Measurements from ENCODE around the gene PLA2G10. TPM values are rescaled to one million over a fixed set of nuclear protein-coding genes. Genes with fewer than 3 reads are reported as not detected.

Gene PLA2G10
- total and polyA plus RNA-seq, 2 of the 13 experiments (the other 11 are each of a cell fraction or from before 2014, with no cell fraction given): not detected

DNA sequence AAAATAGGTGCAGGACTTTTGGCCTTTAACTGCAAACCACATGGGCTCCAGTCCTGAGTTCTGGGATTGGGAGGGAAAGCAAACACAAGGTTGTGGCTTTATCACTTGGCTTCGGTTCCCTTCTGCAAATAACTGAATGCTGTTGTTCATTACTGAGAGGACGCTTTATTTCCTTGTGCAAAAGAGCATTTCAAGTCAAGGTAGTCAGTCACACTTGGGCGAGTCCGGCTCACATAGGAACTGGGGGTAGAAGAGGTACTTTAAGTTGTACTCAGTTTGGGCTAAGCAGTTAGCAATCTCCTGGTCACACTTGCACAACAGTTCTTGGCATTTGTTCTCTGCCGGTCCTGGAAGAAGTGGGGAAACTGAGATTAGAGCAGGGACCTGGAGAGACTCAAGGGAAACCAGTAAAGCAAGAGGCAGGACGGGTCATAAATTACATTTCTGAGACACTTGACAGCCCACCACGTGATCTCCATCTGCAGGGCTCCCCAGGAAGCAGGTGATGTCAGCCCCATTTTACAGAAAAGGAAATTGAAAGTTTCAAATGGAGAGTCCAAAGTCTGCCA, 21.6 kb downstream of the PLA2G10 start:
- DNase-seq (ENCODE audit: low spot score): peak; percentile 16
- Histone ChIP-seq H3K9me3 (ENCODE audit: low read length) (no peaks in the 10 kb centered on the region), H2AFZ (ENCODE audit: low read length) (no peak overlapping the region), H3K79me2 (ENCODE audit: insufficient read depth, low read length) (no peaks in the 10 kb centered on the region), H3K4me2 (ENCODE audit: low read depth, low read length) (peak overlapping the region; percentile 28), H3K27ac (ENCODE audit: extremely low read length, insufficient read depth, low read length) (no peak overlapping the region), H3K4me3 (replicated peaks in 1 of 3; ENCODE audit: insufficient read depth in 1 of 3, low read depth in 2 of 3, low read length in 3 of 3) (no peak overlapping the region), H3K4me1 (ENCODE audit: insufficient read depth, low read length) (peaks cover 13% of the 10 kb centered on the region), H4K20me1 (ENCODE audit: insufficient read depth, low read length) (no peaks in the 10 kb centered on the region), H3K9ac (ENCODE audit: insufficient read depth, low read depth, low read length) (no peak overlapping the region), H3K27me3 (ENCODE audit: control insufficient read depth in 1 of 2, insufficient read depth in 2 of 2, low read length in 2 of 2) (no peaks in the 10 kb centered on the region), H3K36me3 (replicated peaks in 1 of 2; ENCODE audit: control insufficient read depth in 1 of 2, insufficient read depth in 2 of 2, low read length in 2 of 2) (peaks cover 2 to 12% of the 10 kb centered on the region in 2 experiments; a peak in 4 of 5 replicates)
- ChIA-PET POLR2A (no interaction called here), CTCF (ENCODE audit: low intra/inter-chr PET ratio, low total read pairs) (no interaction called here)
- in situ Hi-C loops (cut with HindIII; ENCODE audit: extremely low pct_ligation_motif_present, low pct_unique_long_range_greater_than_20kb) (no loop called here), intact Hi-C loops (cut with micrococcal nuclease; ENCODE audit: unreplicated experiment) (no loop called here)
- no TSS peak for BruUV-seq (replicated peaks)
- 7% methylated on average over 7 of the region's 7 CpGs for WGBS (ENCODE audit: low lambda C conversion rate)
- FAIRE-seq: peak; percentile 76
- peak; percentile 33 for ATAC-seq
- TF ChIP-seq HNRNPH1 (optimal IDR thresholded peaks at IDR 0.05; ENCODE audit: low read depth, low read length) (no peak), ZNF446 (CRISPR knock-in tag; IDR thresholded peaks at IDR 0.05) (no peak), POLR2G (IDR thresholded peaks at IDR 0.05; ENCODE audit: low read depth, low read length) (0 out of 2 replicates have a peak, but pooled peaks have one; percentile 19), ZNF501 (CRISPR knock-in tag; IDR thresholded peaks at IDR 0.05) (0 out of 2 replicates have a peak, but pooled peaks have one; percentile 38), RAD51 (IDR thresholded peaks at IDR 0.05; ENCODE audit: borderline replicate concordance) (peak; percentile 13; the same call in 1 of the 2 replicates), ZNF264 (CRISPR knock-in tag; IDR thresholded peaks at IDR 0.05) (0 out of 2 replicates have a peak, but pooled peaks have one; percentile 44), ZNF629 (CRISPR knock-in tag; conservative IDR thresholded peaks at IDR 0.05) (peak; percentile 49), ZNF530 (CRISPR knock-in tag; IDR thresholded peaks at IDR 0.05; ENCODE audit: low read depth) (no peak), SP1 (IDR thresholded peaks at IDR 0.05) (no peak), SP1 (CRISPR knock-in tag; IDR thresholded peaks at IDR 0.05) (0 out of 2 replicates have a peak, but pooled peaks have one; percentile 16), PAX8 (CRISPR knock-in tag; IDR thresholded peaks at IDR 0.05; ENCODE audit: borderline replicate concordance) (no peak), ZNF180 (CRISPR knock-in tag; IDR thresholded peaks at IDR 0.05; ENCODE audit: borderline replicate concordance, low read depth) (peak; percentile 62; the same call in 1 of the 2 replicates)
- TF ChIP-seq, protein P1, sequence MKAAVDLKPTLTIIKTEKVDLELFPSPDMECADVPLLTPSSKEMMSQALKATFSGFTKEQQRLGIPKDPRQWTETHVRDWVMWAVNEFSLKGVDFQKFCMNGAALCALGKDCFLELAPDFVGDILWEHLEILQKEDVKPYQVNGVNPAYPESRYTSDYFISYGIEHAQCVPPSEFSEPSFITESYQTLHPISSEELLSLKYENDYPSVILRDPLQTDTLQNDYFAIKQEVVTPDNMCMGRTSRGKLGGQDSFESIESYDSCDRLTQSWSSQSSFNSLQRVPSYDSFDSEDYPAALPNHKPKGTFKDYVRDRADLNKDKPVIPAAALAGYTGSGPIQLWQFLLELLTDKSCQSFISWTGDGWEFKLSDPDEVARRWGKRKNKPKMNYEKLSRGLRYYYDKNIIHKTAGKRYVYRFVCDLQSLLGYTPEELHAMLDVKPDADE (CRISPR knock-in tag; IDR thresholded peaks at IDR 0.05): 0 out of 2 replicates have a peak, but pooled peaks have one; percentile 23
- TF ChIP-seq, protein P2, sequence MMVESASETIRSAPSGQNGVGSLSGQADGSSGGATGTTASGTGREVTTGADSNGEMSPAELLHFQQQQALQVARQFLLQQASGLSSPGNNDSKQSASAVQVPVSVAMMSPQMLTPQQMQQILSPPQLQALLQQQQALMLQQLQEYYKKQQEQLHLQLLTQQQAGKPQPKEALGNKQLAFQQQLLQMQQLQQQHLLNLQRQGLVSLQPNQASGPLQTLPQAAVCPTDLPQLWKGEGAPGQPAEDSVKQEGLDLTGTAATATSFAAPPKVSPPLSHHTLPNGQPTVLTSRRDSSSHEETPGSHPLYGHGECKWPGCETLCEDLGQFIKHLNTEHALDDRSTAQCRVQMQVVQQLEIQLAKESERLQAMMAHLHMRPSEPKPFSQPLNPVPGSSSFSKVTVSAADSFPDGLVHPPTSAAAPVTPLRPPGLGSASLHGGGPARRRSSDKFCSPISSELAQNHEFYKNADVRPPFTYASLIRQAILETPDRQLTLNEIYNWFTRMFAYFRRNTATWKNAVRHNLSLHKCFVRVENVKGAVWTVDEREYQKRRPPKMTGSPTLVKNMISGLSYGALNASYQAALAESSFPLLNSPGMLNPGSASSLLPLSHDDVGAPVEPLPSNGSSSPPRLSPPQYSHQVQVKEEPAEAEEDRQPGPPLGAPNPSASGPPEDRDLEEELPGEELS (CRISPR knock-in tag; IDR thresholded peaks at IDR 0.05): 0 out of 2 replicates have a peak, but pooled peaks have one; percentile 15
- TF ChIP-seq, protein P3, sequence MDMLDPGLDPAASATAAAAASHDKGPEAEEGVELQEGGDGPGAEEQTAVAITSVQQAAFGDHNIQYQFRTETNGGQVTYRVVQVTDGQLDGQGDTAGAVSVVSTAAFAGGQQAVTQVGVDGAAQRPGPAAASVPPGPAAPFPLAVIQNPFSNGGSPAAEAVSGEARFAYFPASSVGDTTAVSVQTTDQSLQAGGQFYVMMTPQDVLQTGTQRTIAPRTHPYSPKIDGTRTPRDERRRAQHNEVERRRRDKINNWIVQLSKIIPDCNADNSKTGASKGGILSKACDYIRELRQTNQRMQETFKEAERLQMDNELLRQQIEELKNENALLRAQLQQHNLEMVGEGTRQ (IDR thresholded peaks at IDR 0.05; ENCODE audit: low read depth, low read length): peak; percentile 41
- TF ChIP-seq, protein P3 (CRISPR knock-in tag; IDR thresholded peaks at IDR 0.05; ENCODE audit: borderline replicate concordance): no peak; the same call in 1 of the 2 replicates
- TF ChIP-seq, protein P4, sequence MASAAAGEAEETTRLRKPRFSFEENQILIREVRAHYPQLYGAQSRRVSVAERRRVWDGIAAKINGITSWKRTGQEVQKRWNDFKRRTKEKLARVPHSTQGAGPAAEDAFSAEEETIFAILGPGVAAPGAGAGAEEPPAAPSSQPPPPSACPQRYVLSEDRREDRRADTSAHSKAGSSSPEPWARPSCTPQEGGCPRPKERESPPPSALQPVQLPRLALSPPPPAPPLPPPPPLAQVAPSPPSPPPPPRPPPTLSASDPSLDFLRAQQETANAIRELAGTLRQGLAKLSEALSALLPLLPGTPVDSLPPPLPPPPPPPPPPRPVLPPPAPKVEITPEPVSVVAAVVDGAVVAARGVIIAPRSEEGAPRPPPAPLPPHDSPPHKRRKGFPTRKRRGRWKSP (CRISPR knock-in tag; IDR thresholded peaks at IDR 0.05): 0 out of 2 replicates have a peak, but pooled peaks have one; percentile 35

Data from HepG2 (cell line).